AG04450 (cell line): ENCODE measurements around the gene PTGS1. TPM values are rescaled to one million over a fixed set of nuclear protein-coding genes. Genes with fewer than 3 reads are reported as not detected.
"Not testable (repeated sequence)": the region's sequence is repeated elsewhere in the genome, so short reads cannot be mapped to it uniquely, and the experiment has no call there.

Experiments
- CTCF ChIA-PET: fragments of 300-600, 350-600 bp; formaldehyde crosslinking; extraction: SDS; loops from one replicate; lab custom pipeline; 2022; ENCODE audit warnings: antibody characterized with exemption, inconsistent platforms; lab: Charles Lee
- POLR2A ChIA-PET: fragments of 350-600 bp; formaldehyde crosslinking; extraction: SDS; loops from one replicate; lab custom pipeline; 2021; ENCODE audit warnings: antibody characterized with exemption, inconsistent platforms; lab: Yijun Ruan, JAX
- DNase-seq: peaks from one replicate; pipeline ENCODE4 v3.0.0-alpha.2; 2011; ENCODE audit warnings: low read depth, low spot score
- H3K27ac ChIP-seq: one replicate; pipeline ENCODE4 v1.5.1; 2012; ENCODE audit warnings: low read depth, low read length, control low read depth
- H3K27me3 ChIP-seq: one replicate; pipeline ENCODE4 v1.6.0; 2012; ENCODE audit warnings: low read length; ENCODE audit not compliant: control insufficient read depth, insufficient read depth
- H3K4me3 ChIP-seq: 2 replicates; pipeline ENCODE4 v1.5.1; 2011; ENCODE audit warnings: mild to moderate bottlenecking, low read depth, low read length, control low read depth
- H3K9me3 ChIP-seq: 2 replicates; pipeline ENCODE4 v1.5.1; 2012; ENCODE audit warnings: low read length; ENCODE audit not compliant: control insufficient read depth, insufficient read depth
- CTCF ChIP-seq: IDR thresholded peaks from 2 replicates; pipeline ENCODE4 v1.5.1; 2011; ENCODE audit warnings: low read depth, low read length, control low read depth, inconsistent platforms
- polyA plus RNA-seq: library from polyadenylated mRNA; depleted of rRNA; stranded (reverse); fragments of >200 nt; gene quantifications from 2 replicates; pipeline ENCODE4 v1.2.3, GENCODE V29; 2011

The PTGS1 gene
- polyA plus RNA-seq, 1 experiment, result 83.1 TPM

- POLR2A ChIA-PET, result no interaction called here
- DNase-seq, result no peak
- Histone ChIP-seq H3K9me3 (no peaks in the 10 kb centered on the region; the same call in 1 of the 2 replicates), H3K4me3 (no peak overlapping the region), H3K27me3 (no peaks in the 10 kb centered on the region), H3K27ac (no peak overlapping the region)
- CTCF ChIA-PET, result interaction anchor here (0.5 to 3.2 kb wide), 9 partner anchors 9 to 297 kb away, joined by 3 to 30 read pairs (median 4); partner anchors contain the start of gene PTGS1
- TF ChIP-seq CTCF, result peak; percentile 66
Observed at GRCh38 chr9:122356627-122357026, 14.2 kb upstream of the PTGS1 start.

- Histone ChIP-seq H3K4me3 (no peak overlapping the region), H3K27ac (peak overlapping the region; percentile 52), H3K27me3 (no peaks in the 10 kb centered on the region), H3K9me3 (no peaks in the 10 kb centered on the region)
- POLR2A ChIA-PET, result no interaction called here
- DNase-seq, result no peak
- no peak for TF ChIP-seq CTCF
- CTCF ChIA-PET, result interaction anchor here (1.0 kb wide), 2 partner anchors 10 to 215 kb away, joined by 3 read pairs; no protein-coding TSS in a partner anchor
Observed at GRCh38 chr9:122360891-122361290, 9.9 kb upstream of the PTGS1 start.

GRCh38 chr9:122363131-122363530, 7.7 kb upstream of the PTGS1 start:
- not testable (repeated sequence) for H3K27me3 ChIP-seq, H3K27ac ChIP-seq, H3K9me3 ChIP-seq, H3K4me3 ChIP-seq, DNase-seq
- ChIA-PET CTCF (interaction anchor here (1.1 to 2.0 kb wide), 4 partner anchors 10 to 264 kb away, joined by 3 to 9 read pairs (median 4); no protein-coding TSS in a partner anchor), POLR2A (interaction anchor here (1.6 kb wide), 1 partner anchor 31 kb away, joined by 5 read pairs; no protein-coding TSS in a partner anchor)

- Histone ChIP-seq H3K4me3 (no peak overlapping the region), H3K27me3 (no peaks in the 10 kb centered on the region), H3K27ac (peak overlapping the region; percentile 68), H3K9me3 (peaks cover 7% of the 10 kb centered on the region)
- no peak for DNase-seq
- no peak for TF ChIP-seq CTCF
- ChIA-PET POLR2A (interaction anchor here (1.6 to 3.3 kb wide), 2 partner anchors 11 to 30 kb away, joined by 5 to 13 read pairs; no protein-coding TSS in a partner anchor), CTCF (interaction anchor here (1.5 to 1.7 kb wide), 2 partner anchors 8 to 14 kb away, joined by 4 to 5 read pairs; no protein-coding TSS in a partner anchor)
Observed at GRCh38 chr9:122364117-122364782, 6.6 kb upstream of the PTGS1 start.

GRCh38 chr9:122364783-122365150, 6.1 kb upstream of the PTGS1 start:
- no peak overlapping the region for H3K4me3 ChIP-seq
- TF ChIP-seq CTCF, result no peak
- no peaks in the 10 kb centered on the region for H3K27me3 ChIP-seq
- no peak for DNase-seq
- ChIA-PET CTCF (interaction anchor here (1.5 to 1.7 kb wide), 2 partner anchors 8 to 14 kb away, joined by 4 to 5 read pairs; no protein-coding TSS in a partner anchor), POLR2A (interaction anchor here (3.3 kb wide), 1 partner anchor 11 kb away, joined by 13 read pairs; no protein-coding TSS in a partner anchor)
- H3K27ac ChIP-seq, result peak overlapping the region; percentile 34
- peaks cover 10% of the 10 kb centered on the region for H3K9me3 ChIP-seq
